ENCODE results near the gene CEACAM6.
"Not testable (repeated sequence)": the region's sequence is repeated elsewhere in the genome, so short reads cannot be mapped to it uniquely, and the experiment has no call there.

Gene CEACAM6

DNA sequence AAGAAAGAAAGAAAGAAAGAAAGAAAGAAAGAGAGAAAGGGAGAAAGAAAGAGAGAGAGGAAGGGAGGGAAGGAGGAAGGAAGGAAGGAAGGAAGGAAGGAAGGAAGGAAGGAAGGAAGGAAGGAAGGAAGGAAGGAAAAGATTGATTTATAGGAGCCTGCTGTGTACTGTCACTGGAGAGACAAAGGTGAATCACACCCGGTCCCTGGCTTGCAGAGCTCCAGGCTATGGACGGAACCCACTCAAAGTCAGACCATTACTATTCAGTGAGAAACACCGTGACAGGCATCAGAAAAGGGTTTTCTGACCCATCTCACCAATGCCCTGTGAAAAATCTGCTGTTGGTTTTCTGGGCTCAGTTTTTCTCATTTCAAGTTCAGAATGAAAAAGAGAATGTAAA is 7.3 kb upstream of the CEACAM6 start:
- no peak for DNase-seq

DNA sequence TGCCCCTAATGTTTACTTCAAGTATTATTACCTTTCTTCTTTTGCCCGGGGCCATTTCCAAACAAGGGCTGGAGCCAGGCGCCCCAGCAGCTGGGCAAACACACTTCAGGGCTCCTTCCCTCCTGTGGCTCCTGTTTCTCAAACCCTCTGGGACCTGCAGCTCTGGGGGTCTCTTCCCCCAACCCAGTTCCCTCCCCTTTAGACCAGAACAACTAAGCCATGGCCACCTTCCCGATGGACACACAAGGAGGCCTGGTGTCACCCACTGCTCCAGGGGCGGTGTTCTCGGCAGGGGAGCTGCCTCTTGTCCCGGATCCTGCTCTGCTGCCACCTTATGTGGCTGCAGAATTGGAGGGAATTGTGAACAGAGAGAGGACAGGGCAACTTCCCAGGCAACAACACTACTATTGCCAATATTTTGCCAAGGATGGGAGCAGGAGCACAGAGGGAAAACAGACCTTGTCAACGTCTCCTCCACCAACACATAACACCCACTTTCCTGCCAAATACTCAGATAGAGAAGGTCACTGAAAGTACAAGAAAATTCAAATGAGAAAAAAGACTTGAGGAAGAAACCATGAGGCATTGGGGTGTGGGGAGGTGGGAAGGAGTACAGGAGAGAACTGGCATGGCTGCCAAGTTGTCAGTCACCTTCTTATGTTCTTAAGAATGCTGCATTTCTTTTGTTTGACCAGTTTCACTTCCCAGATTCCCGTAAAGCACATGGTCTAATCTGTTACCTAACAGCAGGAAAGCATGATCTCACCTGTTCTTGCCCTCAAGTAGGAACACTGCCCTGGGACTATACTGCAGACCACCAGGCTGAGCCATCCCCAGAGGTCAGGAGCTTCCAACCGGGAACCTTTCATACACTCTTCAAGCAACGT is 4.8 kb upstream of the CEACAM6 start:
- peak; percentile 14 for DNase-seq

DNA sequence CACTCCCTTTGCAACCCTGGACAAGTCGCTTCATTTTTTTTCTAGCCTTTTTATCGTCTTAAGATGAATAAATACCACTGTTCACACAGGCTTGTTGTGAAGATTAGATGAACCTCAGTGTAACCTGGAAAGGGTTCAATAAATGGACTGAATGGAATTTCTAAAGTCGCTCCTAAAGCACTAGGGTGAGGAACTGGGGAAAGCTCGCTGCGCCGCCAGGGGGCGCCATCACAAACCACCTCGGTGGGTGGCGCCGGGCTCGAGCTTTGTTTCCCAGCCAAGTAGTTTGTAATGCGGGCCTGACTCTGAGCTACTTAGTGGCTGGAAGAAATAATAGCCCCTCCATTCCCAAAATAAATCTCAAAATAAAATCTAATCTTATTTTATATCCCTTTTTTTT is 2.2 kb upstream of the CEACAM6 start:
- DNase-seq = no peak

DNA sequence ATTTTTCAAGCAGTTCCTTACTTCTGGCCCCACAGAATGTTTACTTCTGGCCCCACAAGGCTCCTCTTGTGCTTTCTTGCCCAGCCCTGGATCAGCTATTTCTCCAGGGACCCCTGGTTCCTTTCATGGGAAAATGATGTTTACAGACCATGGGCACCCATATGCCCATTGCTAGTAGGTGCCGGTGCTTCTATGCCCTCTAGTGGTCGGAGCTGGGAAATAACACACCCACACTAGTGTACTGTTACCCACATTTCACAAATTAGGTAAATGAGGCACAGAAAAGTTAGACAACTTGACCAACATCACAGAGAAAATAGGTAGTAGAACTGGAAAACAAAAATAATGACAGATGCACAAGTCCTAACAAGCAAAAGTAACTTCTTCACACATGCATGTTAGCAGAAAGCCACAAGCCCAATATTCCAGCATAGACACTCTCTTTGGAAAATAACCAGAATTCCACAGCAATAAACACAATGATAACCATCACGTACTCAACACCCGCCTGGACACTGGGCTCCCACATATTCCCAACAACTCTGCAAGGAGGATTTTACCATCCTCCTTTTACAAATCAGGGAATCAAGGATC is 1.3 kb upstream of the CEACAM6 start:
- peak; percentile 27 for DNase-seq

DNA sequence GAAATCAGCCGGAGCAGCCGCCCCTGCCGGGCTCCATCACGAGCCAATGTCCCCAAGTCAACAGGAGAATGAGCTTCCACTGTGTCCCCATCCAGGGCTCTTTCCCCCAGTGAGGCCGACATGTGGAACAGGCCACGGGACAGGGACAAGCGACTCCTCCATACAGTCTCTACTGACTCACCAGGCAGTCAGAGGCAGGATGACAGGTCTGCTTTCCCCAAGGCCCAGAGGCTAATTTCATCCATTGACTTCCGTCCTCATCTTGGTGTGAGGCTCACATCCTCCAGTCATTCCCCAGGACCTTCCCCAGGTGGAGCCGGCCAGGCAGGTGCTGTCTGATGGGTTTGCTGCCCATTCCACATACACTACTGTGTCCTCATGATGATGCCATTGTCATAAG is 3.5 kb downstream of the CEACAM6 start:
- no peak for DNase-seq

DNA sequence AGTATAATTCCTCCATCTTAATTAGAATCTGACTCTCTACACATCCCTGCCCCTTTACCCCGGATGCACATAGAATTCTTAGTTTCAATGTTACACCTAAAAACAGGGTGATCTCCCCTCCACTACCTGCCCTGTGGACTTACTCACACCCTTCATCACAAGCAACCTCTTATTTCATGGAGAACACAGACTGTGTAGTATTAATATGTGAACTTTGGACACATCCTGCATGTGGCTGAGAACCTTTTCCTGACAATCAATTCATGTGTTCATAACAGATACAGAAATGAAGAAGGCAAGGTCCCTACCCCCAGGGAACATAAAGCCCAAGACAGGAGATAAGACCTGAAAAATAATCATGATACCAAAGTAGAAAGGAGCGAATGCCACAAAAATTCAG is 11.8 kb downstream of the CEACAM6 start:
- DNase-seq = no peak

DNA sequence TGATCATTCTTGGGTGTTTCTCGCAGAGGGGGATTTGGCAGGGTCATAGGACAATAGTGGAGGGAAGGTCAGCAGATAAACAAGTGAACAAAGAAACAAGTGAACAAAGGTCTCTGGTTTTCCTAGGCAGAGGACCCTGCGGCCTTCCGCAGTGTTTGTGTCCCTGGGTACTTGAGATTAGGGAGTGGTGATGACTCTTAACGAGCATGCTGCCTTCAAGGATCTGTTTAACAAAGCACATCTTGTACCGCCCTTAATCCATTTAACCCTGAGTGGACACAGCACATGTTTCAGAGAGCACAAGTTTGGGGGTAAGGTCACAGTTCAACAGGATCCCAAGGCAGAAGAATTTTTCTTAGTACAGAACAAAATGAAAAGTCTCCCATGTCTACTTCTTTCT is 12.8 kb downstream of the CEACAM6 start:
- not testable (repeated sequence) for DNase-seq

DNA sequence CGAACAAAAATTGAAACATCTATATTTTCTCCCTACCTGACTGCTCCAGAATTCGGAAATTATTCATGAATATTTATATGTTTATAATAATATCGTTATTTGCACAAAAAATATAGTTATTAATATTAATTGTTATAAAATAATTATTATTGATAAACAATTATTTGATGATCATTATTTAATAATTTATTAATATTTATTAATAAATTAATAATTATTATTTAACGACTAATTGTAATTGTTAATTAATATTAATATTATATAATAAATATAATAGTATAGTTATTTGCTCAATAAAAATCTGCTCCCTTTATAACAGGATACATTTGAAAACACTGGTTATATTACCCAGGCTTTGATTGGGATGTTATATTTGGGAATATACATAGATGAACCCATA is 14.3 kb downstream of the CEACAM6 start:
- no peak for DNase-seq

DNA sequence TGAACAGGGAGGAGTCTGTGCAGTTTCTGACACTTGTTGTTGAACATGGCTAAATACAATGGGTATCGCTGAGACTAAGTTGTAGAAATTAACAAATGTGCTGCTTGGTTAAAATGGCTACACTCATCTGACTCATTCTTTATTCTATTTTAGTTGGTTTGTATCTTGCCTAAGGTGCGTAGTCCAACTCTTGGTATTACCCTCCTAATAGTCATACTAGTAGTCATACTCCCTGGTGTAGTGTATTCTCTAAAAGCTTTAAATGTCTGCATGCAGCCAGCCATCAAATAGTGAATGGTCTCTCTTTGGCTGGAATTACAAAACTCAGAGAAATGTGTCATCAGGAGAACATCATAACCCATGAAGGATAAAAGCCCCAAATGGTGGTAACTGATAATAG is 16.1 kb downstream of the CEACAM6 start:
- DNase-seq = no peak

DNA sequence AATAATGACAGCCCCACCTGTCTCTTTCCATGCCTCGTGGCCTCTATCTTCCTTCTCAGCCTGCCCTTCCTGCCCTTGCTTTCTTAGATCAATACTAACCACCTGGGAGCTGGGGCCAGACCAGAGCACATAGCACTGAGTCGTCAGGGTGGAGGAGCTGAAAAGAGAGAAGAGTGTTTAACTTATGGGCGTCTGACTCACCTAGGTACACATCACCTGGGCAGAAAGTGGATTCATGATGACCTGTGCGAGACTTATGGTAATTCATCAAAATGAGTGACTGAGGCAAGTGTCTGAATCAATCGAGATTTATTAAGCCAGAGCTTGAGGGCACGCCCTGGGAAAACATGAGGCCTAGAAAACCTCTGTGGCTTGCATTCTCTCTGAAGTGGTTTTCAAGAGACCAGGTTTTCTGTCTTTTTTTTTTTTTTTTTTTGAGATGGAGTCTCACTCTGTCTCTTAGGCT is 19.2 kb downstream of the CEACAM6 start:
- DNase-seq = peak; percentile 80

DNA sequence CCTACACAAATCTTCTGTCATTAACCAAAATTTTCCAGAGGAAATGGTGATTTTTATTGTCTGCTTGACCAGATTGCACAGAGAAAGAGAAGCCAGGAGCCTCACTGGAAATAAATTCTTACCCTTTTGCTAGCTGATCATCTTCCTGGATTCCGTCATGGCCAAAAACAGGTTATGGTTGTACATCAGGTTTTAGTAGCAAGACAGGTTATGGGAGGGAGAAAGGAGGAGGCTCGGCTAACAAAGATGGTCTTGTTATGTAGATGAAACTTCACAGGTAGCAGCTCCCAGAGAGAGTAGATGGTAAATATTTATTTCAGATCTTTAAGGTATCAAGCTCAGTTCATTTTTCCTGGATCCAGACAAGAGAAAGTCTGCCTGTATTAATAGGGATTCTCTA is 21.4 kb downstream of the CEACAM6 start:
- no peak for DNase-seq

DNA sequence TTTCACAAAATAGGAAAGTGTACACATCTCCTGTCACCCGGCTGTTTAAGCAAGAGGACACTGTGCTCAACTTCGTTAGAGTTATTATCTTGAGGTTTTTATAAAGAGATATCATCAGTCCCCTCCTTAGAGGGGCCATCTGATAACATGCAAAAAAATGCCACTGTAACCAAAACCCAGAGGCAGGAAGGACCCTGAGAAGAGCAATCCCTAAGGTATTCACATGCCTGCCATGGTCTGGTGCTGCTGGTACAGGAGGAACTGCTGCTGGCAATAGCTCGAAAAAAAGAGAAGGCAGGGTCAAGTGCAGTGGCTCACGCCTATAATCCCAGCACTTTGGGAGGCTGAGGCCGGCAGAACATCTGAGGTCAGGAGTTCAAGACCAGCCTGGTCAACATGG is 28.3 kb downstream of the CEACAM6 start:
- DNase-seq = no peak

DNA sequence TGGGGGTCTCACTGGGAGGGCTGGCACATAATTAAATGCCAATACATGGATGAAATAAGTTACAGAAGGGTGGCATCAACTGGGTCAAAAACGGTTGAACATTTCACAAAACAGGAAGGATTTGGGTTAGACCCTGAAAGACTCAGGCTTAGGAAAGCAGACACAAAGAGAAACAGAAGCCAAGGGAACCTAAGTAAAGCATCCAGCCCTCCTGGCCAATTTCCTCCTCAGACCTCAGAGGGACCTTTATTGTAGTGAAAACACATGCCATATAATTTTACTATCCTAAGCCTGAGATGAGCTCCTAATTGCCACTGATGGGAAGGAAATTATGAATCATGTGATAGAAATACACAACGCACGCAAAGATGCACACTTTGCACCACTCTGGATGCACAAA is 29.0 kb downstream of the CEACAM6 start:
- DNase-seq = no peak

DNA sequence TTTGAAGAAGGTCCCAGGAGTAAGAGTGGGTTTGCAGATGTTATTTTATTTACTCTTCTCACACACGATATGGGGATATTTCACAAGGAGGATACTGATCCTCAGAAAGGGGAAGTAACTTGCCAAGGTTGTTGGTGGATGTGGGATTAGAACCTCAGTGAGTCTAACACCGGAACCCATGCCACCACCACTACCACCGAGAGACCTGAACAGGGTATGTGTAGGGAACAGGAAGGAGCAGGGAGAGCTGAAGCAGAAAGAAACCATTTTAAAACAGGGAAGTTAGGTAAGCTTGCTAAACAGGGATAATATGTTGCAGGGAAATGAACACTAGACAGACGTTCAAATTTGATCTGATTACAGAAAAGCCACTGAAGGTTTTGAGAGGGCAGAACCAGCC is 29.4 kb downstream of the CEACAM6 start:
- DNase-seq = no peak

DNA sequence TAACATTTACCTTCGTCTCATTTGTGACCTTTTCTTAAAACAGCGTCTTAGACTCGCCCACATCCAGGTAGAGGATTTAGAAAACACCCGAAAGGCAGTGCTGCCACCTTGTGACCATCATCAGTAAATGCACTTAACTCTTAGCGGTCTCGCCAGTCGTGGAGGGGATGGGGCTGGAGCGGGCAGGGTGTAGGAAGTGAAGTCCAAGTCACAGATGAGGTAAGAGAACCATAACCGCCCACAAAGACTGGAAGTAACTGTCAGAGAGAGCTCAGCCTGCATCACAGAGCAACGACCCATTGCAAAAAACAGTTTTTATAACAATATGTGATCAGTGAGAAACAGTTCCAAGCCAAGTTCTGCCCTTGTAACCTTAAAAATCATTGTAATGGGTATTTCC is 30.3 kb downstream of the CEACAM6 start:
- DNase-seq = peak; percentile 70

DNA sequence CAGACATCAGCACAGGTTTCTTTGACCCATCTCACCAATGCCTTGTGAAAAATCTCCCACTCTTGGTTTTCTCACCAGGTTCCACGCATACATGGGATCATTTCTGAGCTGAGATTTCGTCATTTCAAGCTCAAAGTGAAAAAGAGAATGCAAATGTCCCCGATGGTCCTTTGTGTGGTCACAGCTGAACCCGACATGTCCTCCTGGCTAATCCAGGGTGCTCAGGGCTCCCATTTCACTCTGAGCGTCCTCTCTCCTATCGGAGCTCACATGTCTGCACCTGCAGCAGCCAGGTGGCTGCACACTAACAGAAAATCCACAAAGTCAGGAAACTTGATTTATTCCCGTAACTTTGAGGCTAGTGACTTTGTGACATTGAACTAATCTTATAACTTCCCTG is 31.7 kb downstream of the CEACAM6 start:
- DNase-seq = no peak

DNA sequence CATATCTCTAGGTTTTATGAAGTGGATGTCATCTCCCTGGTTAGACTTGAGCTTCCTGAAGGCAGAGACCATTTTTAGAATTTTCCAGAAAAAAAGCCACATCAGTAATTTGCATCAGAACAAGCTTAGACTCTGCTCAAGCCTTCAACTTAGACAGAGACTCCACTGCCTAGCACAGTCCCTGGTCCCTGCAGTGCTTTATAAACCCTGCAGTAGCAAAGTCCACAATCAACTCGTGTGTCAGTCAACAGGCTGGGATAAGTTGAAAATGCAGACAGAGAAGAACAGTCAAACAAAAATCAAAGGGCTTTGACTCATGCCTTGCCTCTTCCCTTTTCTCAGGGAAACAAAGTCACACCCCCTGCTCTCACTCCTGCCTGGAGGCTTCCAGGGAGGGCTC is 33.2 kb downstream of the CEACAM6 start:
- not testable (repeated sequence) for DNase-seq

DNA sequence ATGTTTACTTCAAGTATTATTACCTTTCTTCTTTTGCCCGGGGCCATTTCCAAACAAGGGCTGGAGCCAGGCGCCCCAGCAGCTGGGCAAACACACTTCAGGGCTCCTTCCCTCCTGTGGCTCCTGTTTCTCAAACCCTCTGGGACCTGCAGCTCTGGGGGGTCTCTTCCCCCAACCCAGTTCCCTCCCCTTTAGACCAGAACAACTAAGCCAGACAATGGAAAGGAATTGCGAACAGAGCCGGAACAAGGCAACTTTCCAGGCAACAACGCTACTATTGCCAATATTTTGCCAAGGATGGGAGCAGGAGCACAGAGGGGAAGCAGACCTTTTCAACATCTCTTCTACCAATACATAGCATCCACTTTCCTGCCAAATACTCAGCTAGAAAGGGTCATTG is 33.7 kb downstream of the CEACAM6 start:
- DNase-seq = peak; percentile 78

DNA sequence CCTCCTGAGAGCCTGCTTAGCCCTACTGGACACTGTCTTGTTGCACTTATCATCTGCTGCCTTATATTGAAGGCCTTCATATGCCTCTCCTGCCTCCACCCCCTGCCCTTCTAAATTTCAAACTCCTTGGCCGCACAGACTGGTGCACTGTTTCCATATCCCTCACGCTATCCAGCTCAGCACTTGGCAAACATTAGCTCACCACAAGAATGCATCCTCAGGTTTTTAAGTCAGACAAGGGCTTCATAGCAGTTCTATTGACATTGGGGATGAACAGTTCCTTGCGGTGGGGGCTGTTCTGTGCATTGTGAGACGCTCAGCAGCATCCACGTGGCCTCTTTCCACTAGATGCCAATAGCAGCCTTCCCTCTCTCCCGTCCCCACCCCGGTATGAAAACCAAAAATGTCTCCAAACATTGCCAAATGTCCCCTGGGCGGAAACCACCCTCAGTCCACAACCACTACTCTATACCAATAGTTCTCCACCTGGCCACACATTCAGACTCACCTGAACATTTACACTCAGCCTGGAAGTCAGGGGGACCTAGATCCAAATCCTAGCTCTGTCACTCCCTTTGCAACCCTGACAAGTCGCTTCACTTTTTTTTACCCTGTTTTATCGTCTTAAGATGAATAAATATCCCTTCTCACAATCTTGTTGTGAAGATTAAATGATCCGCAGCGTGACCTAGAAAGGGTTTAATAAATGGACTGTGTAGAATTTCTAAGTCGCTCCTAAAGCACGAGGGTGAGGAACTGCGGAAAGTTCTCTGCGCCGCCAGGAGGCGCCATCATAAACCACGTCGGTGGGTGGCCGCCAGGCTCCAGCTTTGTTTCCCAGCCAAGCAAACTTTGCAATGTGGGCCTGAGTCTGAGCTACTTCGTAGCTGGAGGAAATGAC is 37.4 kb downstream of the CEACAM6 start:
- no peak for DNase-seq

DNA sequence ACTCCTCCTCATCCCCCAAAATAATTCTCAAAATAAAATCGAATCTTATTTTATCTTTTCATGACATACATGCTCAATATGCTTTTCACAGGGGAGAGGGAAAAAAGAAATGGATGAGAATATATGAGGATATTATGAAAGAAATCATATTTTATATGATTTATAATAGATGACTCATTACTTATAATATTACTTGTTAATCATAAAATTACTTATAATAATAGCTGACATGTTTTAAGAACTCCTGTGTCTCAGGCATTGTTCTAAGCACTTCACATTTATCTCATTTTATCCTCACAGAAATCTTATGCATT is 38.0 kb downstream of the CEACAM6 start:
- no peak for DNase-seq

DNA sequence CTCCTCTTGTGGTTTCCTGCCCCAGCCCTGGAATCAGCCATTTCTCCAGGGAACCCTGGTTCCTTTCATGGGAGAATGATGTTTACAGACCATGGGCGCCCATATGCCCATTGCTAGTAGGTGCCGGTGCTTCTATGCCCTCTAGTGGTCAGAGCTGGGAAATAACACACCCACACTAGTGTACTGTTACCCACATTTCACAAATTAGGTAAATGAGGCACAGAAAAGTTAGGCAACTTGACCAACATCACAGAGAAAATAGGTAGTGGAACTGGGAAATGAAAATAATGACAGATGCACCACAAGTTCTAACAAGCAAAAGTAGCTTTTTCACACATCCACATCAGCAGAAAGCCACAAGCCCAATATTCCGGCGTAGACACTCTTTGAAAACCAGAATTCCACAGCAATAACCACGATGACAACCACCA is 39.7 kb downstream of the CEACAM6 start:
- DNase-seq = peak; percentile 56

DNA sequence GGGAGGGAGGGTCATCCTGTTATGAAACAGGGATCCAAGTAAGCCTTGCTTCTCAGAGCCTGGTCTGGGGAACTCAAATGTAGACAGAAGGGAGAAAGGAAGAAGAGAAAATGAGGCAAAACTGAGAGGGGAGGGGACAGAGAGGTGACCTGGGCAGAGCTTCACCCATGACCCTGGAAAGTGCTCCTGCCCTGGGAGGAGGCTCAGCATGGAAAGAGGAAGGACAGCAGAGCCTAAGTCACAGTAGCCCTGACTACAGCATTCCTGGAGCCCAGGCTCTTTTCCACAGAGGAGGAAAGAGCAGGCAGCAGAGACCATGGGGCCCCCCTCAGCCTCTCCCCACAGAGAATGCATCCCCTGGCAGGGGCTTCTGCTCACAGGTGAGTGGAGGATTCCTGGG is 41.0 kb downstream of the CEACAM6 start, which contains the start of gene CEACAM3:
Gene CEACAM3, plus strand, starts transcription at position 226 of the 400 bp plus-strand sequence. Its CDS starts 91 bp downstream, at position 317.
- no peak for DNase-seq

DNA sequence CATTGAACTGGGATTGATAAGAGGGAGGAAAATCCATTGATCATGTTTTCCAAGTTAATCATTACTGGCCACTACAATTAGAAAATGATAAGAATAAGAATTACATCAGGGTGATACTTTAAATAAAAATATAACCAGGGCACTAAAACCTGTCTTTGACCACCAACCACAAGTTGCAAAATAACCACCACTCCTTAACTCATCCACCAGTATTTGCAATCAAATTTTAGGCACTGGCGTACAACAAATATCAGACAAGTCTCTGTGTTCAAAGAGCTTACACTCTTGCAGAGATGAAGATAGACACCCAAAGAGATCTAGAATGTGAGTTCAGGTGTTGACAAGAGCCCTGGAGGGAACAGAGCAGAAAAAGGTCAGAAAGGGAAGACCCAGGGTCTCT is 41.6 kb downstream of the CEACAM6 start:
- DNase-seq = no peak
